TTC549 (cell line): ENCODE results near the gene NINJ1.
"Not testable (repeated sequence)": the region's sequence is repeated elsewhere in the genome, so short reads cannot be mapped to it uniquely, and the experiment has no call there.

Source experiments
- FAIRE-seq: peaks from 2 replicates; lab custom pipeline; 2012; peaks lifted over from hg19 to GRCh38; lab: Jason Lieb, UNC

The NINJ1 gene

GRCh38 chr9:93118863-93119702 lies 15.0 kb downstream of the NINJ1 start:
- no peak for FAIRE-seq

GRCh38 chr9:93117924-93118862 lies 15.9 kb downstream of the NINJ1 start:
- no peak for FAIRE-seq

GRCh38 chr9:93117521-93117920 lies 16.5 kb downstream of the NINJ1 start:
- not testable (repeated sequence) for FAIRE-seq

GRCh38 chr9:93116072-93116961 lies 17.7 kb downstream of the NINJ1 start:
- no peak for FAIRE-seq

GRCh38 chr9:93115486-93116071 lies 18.5 kb downstream of the NINJ1 start:
- no peak for FAIRE-seq

- FAIRE-seq: no peak
Observed at GRCh38 chr9:93114984-93115335, 19.1 kb downstream of the NINJ1 start.

- FAIRE-seq: no peak
Observed at GRCh38 chr9:93114169-93114983, 19.7 kb downstream of the NINJ1 start.

GRCh38 chr9:93112864-93113389 lies 21.1 kb downstream of the NINJ1 start:
- no peak for FAIRE-seq

- FAIRE-seq: no peak
Observed at GRCh38 chr9:93112116-93112863, 21.8 kb downstream of the NINJ1 start.

- no peak for FAIRE-seq
Observed at GRCh38 chr9:93111371-93112115, 22.5 kb downstream of the NINJ1 start.

- FAIRE-seq: no peak
Observed at GRCh38 chr9:93111001-93111370, 23.1 kb downstream of the NINJ1 start.

- FAIRE-seq: no peak
Observed at GRCh38 chr9:93110311-93110855, 23.7 kb downstream of the NINJ1 start.

- FAIRE-seq: no peak
Observed at GRCh38 chr9:93108291-93109041, 25.6 kb downstream of the NINJ1 start.

- FAIRE-seq: no peak
Observed at GRCh38 chr9:93107825-93108161, 26.3 kb downstream of the NINJ1 start.

- FAIRE-seq: no peak
Observed at GRCh38 chr9:93107151-93107824, 26.8 kb downstream of the NINJ1 start.

GRCh38 chr9:93105620-93106019 lies 28.4 kb downstream of the NINJ1 start:
- FAIRE-seq: no peak

GRCh38 chr9:93101086-93101485 lies 33.0 kb downstream of the NINJ1 start:
- not testable (repeated sequence) for FAIRE-seq

- no peak for FAIRE-seq
Observed at GRCh38 chr9:93100276-93100636, 33.8 kb downstream of the NINJ1 start.
